Measurements from ENCODE around the gene ABCC1.
A peak's percentile ranks its signal among the peaks of the same experiment; 100 is the strongest.
"Not testable (repeated sequence)": the region's sequence is repeated elsewhere in the genome, so short reads cannot be mapped to it uniquely, and the experiment has no call there.

ABCC1 gene

GRCh38 chr16:15949210-15950160 lies at the start of gene ABCC1:
Gene ABCC1 (plus strand): TSS chr16:15949616. CDS start chr16:15949752, 136 bp downstream.
- peak; percentile 37 to 45 for DNase-seq

- no peak for DNase-seq
Measured at GRCh38 chr16:15900357-15900756, 49.1 kb upstream of the ABCC1 start.

GRCh38 chr16:15900901-15901500 lies 48.4 kb upstream of the ABCC1 start:
- no peak for DNase-seq

- DNase-seq: no peak
Measured at GRCh38 chr16:15903960-15904359, 45.5 kb upstream of the ABCC1 start.

DNA sequence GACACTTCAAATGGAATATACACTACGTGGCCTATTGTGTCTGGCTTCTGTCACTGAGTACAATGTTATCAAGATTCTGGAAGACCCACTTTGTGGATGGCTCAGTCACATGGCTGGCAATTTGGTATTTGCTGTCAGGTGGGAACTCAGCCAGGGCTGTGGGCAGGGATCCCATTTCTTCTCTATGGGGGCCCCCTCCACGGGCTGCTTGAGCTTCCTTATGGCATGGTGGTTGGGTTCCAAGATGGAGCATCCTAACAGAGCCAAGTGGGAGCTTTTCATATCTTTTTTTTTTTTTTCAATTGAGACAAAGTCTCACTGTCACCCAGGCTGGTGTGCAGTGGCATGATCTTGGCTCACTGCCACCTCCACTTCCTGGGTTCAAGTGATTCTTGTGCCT lies 43.0 kb upstream of the ABCC1 start:
- DNase-seq: no peak

DNA sequence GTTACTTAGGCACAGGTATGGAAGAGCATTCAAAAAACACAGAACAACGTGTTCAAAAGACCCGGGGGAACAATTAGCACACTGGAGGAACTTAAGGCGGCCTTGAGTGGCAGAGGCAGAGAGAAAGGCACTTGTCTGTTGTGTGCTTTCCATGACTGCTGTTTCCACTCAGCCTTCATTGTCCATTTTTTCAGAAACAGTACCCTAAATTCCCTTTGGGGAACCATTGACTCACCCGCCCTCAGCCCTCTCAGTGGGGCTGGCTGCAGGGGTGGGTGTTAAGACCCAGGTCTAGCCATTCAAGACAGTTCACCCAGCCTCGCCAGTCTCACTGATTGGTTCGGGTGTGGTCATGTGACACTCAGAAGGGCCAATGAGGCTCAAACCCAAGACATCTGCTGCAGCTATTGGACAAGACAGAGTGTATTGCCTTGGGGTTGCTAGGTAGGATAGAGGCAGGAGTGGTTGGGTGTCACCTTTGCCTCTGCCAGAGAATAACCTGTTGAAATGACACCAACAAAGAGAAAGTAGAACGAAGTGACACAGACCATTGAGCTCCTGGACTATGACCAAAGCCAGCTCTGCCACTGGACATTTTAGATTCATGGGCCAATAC lies 41.4 kb upstream of the ABCC1 start:
- DNase-seq: peak in 1 of 2 donors; percentile 9

DNA sequence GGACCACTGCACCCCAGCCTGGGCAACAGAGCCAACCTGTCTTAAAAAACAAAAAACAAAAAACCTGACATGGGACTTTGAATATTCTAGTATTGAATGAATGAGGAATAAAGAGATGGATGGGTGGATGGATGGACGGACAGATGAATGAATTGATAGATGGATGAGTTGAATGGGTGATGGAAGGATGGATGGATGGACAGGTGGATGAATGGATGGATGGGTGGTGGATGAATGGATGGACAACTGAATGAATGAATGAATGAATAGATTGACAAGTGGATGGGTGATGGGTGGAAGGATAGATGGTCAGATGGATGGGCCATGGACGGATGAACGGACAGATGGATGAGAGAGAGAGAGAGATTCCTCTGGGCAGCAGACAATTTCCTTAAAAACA lies 38.2 kb upstream of the ABCC1 start:
- DNase-seq: no peak

DNA sequence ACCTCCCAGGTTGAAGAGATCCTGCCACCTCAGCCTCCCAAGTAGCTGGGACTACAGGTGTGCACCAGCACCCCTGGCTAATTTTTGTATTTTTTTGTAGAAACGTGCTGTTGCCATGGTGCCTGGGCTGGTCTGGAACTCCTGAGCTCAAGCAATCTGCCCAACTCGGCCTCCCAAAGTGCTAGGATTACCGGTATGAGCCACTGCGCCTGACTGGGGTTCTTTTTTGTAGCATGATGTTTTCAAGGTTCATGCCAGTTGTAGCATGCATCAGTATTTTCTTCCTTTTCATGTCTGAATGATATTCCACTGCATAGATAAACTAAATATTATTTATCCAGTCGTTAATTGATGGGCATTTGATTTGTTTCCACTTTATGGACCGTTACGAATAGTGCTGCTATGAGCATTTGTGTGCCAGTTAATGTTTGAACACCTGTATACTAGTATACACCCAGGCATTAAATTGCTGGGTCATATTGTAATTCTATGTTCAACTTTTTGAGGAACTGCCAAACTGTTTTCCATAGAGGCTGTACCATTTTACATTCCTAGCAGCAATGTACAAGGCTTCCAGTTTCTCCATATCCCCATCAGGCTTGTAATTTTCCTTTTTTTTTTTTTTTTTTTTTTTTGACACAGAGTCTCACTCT lies 36.2 kb upstream of the ABCC1 start:
- no peak for DNase-seq

- no peak for DNase-seq
Measured at GRCh38 chr16:15915555-15916081, 33.8 kb upstream of the ABCC1 start.

DNA sequence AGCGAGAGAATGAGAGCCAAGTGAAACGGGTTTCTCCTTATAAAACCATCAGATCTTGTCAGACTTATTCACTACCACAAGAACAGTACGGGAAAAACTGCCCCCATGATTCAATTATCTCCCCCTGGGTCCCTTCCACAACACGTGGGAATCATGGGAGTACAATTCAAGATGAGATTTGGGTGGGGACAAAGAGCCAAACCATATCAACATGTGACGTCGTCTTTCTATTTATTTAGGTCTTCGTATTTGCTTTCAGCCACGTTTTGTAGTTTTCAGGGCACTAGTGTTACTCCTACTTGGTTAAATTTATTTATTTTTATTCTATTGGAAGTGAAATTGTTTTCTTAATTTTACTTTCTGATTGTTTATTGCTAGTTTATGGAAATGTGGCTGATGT lies 33.1 kb upstream of the ABCC1 start:
- DNase-seq: no peak

GRCh38 chr16:15918314-15918713 lies 31.1 kb upstream of the ABCC1 start:
- DNase-seq: not testable (repeated sequence)

- no peak for DNase-seq
Measured at GRCh38 chr16:15919331-15919730, 30.1 kb upstream of the ABCC1 start.

DNA sequence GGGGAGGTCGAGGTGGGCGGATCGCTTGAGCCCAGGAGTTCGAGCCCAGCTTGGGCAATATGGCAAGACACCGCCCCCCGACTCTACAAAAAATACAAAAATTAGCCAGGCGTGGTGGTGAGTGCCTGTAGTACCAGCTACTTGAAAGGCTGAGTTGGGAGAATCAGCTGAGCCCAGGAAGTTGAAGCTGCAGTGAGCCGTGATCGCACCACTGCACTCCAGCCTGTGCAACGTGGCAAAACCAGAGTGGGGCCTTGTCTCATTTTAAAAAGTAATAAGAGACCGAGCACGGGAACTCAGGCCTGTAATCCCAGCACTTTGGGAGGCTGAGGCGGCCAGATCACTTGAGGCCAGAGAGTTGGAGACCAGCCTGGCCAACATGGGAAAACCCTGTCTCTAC lies 24.4 kb upstream of the ABCC1 start:
- DNase-seq: no peak

- DNase-seq: no peak
Measured at GRCh38 chr16:15925631-15926030, 23.8 kb upstream of the ABCC1 start.

GRCh38 chr16:15928261-15929104 lies 20.9 kb upstream of the ABCC1 start:
- no peak for DNase-seq

GRCh38 chr16:15932939-15933338 lies 16.5 kb upstream of the ABCC1 start:
- DNase-seq: no peak

DNA sequence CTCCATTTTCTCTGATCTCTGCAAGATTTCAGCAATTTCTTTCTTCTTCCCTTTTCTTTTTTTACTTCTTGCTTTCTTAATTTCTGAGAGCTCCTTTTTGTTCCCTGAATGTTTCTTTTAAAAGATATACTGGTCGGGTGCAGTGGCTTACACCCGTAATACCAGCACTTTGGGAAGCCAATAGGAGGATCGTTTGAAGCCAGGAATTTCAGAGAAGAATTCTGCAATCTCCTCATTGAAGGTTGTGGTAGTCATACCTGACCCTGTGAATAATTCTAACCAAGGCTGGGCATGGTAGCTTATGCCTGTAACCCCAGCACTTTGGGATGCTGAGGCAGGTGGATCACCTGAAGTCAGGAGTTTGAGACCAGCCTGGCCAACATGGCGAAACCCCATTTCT lies 15.6 kb upstream of the ABCC1 start:
- DNase-seq: no peak

DNA sequence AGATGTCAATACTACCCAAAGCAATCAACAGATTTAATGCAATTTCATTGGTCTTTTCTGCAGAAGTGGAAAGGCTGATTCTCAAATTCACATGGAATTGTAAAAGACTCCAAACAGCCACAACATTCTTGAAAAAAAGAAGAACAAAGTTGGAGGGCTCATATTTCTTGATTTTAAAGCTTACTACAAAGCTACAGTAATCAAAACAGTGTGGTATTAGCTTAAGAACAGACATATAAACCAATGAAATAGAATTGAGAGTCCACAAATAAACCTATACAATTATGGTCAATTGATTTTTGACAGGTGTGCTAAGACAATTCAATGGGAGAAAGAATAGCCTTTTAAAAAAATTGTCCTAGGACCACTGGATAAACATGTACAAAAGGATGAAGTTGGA lies 14.4 kb upstream of the ABCC1 start:
- DNase-seq: no peak

- DNase-seq: not testable (repeated sequence)
Measured at GRCh38 chr16:15936809-15937208, 12.6 kb upstream of the ABCC1 start.

DNA sequence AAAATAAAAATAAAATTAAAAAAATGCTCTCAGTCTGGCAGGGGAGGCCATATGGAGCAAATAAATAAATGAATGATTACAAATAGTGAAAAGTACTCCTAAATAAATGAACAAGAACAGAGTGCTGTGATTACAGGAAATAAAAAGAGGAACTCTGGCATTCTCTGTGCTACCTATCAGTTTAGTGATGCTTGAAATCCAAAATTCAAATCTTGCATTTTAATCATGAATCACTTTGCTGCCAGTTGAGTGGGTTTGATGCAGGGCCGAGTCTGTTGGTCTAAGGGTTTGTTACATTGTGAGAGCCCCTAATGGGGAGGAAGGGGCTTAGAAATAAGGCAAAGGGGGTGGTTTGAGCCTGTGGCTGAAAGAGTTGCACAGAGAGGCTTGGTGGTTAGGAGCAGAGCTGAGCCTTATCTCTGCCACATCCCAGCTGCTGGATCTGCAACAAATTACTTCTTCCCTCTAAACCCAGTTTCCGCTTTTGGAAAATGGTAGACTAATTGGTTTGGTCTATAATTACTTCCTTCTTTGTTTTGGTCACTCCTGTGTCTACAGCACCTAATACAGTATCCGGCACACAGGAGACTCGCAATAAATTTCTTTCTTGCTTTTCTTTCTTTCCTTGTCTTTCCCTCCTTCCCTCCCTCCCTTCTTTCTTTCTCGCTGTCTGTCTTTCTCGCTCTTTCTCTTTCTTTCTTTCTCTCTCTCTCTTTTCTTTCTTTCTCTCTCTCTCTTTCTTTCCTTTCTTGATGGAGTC lies 6.3 kb upstream of the ABCC1 start:
- no peak for DNase-seq

Measured in stimulated activated CD4-positive, alpha-beta T cell treated with anti-CD3 and anti-CD28 coated beads, Interleukin-2, amount 100 ng/mL, for 48 hours (primary cell).